HEK293T (cell line): ENCODE results near the gene TRERF1.

Experiments used
- CTCF ChIA-PET: fragments of 350-600 bp; formaldehyde crosslinking; extraction: SDS; loops from one replicate; lab custom pipeline; 2021; ENCODE audit warnings: antibody characterized with exemption, inconsistent platforms; lab: Yijun Ruan, JAX
- POLR2A ChIA-PET: fragments of 350-600 bp; formaldehyde crosslinking; extraction: SDS; loops from one replicate; lab custom pipeline; 2020; ENCODE audit warnings: antibody characterized with exemption, inconsistent platforms; lab: Yijun Ruan, JAX
- DNase-seq: peaks from one replicate; pipeline ENCODE4 v3.0.0; 2012; ENCODE audit warnings: mixed read lengths; ENCODE audit errors: extremely low spot score
- ARNT ChIP-seq: fragments of 450-650 bp; IDR thresholded peaks from 2 replicates; pipeline ENCODE4 v1.6.1; 2017; ENCODE audit warnings: mild to moderate bottlenecking
- BHLHE40 ChIP-seq: fragments of 450-650 bp; IDR thresholded peaks from 2 replicates; pipeline ENCODE4 v1.6.1; 2016; ENCODE audit warnings: mild to moderate bottlenecking, moderate library complexity, borderline replicate concordance
- CTBP1 ChIP-seq: fragments of 450-650 bp; IDR thresholded peaks from 2 replicates; pipeline ENCODE4 v1.6.1; 2016; ENCODE audit warnings: borderline replicate concordance
- ELF4 ChIP-seq: fragments of 450-650 bp; IDR thresholded peaks from 2 replicates; pipeline ENCODE4 v1.6.1; 2017; ENCODE audit warnings: antibody characterized with exemption
- FOXK2 ChIP-seq: fragments of 450-650 bp; IDR thresholded peaks from 2 replicates; pipeline ENCODE4 v1.6.1; 2016; ENCODE audit warnings: mild to moderate bottlenecking
- FOXM1 ChIP-seq: fragments of 450-650 bp; IDR thresholded peaks from 2 replicates; pipeline ENCODE4 v1.6.1; 2017; ENCODE audit warnings: mild to moderate bottlenecking, borderline replicate concordance
- HDGF ChIP-seq: fragments of 450-650 bp; IDR thresholded peaks from 2 replicates; pipeline ENCODE4 v1.6.1; 2017; ENCODE audit warnings: antibody characterized with exemption, borderline replicate concordance
- L3MBTL2 ChIP-seq: fragments of 450-650 bp; conservative IDR thresholded peaks from 2 replicates; pipeline ENCODE4 v1.6.1; 2016; ENCODE audit warnings: mild to moderate bottlenecking
- NFRKB ChIP-seq: fragments of 450-650 bp; IDR thresholded peaks from 2 replicates; pipeline ENCODE4 v1.6.1; 2016; ENCODE audit warnings: mild to moderate bottlenecking, moderate library complexity
- SP1 ChIP-seq: fragments of 450-650 bp; IDR thresholded peaks from 2 replicates; pipeline ENCODE4 v1.6.1; 2017
- SUZ12 ChIP-seq: fragments of 450-650 bp; IDR thresholded peaks from 2 replicates; pipeline ENCODE4 v1.6.1; 2016; ENCODE audit warnings: mild to moderate bottlenecking
- TARDBP ChIP-seq: fragments of 450-650 bp; IDR thresholded peaks from 2 replicates; pipeline ENCODE4 v1.6.1; 2016
- ZNF384 ChIP-seq: fragments of 450-650 bp; IDR thresholded peaks from 2 replicates; pipeline ENCODE4 v1.6.1; 2016
- TF ChIP-seq, protein P1 (sequence below): fragments of 450-650 bp; IDR thresholded peaks from 2 replicates; pipeline ENCODE4 v1.6.1; 2016

TRERF1 gene

DNA sequence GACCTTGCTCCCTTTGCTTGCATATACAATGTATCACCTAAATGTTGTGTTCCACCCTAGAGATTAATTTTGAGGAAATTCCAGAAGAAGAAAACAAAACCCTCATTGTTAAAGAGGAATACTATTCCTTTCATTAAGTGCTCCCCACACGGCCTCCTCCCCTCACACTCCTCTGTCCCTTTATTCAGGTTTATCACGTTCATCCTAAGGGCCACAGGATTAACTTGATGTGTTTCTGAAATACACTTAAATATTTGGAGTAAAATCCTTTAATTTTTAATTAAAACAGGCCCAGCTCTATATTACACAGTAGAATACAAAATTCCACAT, 144.6 kb downstream of the TRERF1 start:
- ChIA-PET CTCF (no interaction called here), POLR2A (interaction anchor here (1.4 kb wide), 1 partner anchor 241 kb away, joined by 4 read pairs; no protein-coding TSS in a partner anchor)
- TF ChIP-seq CTBP1, result no peak
- no peak for TF ChIP-seq L3MBTL2
- TF ChIP-seq ARNT, result no peak
- TF ChIP-seq FOXM1, result no peak
- TF ChIP-seq, protein P1, sequence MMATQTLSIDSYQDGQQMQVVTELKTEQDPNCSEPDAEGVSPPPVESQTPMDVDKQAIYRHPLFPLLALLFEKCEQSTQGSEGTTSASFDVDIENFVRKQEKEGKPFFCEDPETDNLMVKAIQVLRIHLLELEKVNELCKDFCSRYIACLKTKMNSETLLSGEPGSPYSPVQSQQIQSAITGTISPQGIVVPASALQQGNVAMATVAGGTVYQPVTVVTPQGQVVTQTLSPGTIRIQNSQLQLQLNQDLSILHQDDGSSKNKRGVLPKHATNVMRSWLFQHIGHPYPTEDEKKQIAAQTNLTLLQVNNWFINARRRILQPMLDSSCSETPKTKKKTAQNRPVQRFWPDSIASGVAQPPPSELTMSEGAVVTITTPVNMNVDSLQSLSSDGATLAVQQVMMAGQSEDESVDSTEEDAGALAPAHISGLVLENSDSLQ, result no peak
- TF ChIP-seq TARDBP, result no peak
- no peak for TF ChIP-seq ELF4
- TF ChIP-seq BHLHE40, result no peak
- TF ChIP-seq SUZ12, result no peak
- DNase-seq, result no peak

DNA sequence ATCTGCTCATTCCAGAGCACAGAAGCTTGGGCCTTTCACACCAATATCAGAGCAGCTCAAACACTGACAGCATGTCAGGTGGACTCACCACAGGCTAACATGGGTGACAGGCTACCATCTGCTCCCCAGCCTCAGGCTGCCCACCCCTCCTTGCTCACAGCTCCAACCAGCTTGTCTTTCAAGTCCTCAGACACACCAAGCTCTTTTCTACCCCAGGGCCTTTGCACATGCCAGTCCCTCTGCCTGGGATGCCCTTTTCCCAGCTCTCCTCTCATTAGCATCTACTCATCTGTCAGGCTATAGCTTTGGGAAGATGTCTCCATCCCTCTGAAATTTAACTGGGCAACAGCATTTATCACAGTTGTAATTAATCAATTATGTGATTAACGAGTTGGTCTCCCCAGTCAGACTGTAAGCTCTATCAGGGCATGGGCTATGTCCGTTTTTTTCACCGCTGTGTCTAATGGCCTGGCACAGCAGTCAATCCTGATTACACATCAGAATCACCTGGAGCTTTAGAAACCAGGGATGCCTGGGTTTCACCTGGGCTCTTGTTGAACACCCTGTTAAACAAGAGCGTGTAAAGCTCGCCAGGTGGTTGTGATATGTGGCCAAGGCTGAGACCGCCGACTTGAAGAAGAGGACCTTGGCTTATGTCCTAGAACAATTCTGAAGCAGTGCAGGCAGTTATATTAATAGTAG, 145.1 kb downstream of the TRERF1 start:
- POLR2A ChIA-PET, result interaction anchor here (1.4 kb wide), 1 partner anchor 241 kb away, joined by 4 read pairs; no protein-coding TSS in a partner anchor
- no peak for TF ChIP-seq HDGF
- no peak for TF ChIP-seq ELF4
- TF ChIP-seq, protein P1, result no peak
- no peak for TF ChIP-seq BHLHE40
- no peak for TF ChIP-seq NFRKB
- no peak for TF ChIP-seq FOXM1
- TF ChIP-seq SUZ12, result no peak
- no peak for TF ChIP-seq ARNT
- TF ChIP-seq CTBP1, result no peak
- DNase-seq, result no peak
- CTCF ChIA-PET, result no interaction called here

DNA sequence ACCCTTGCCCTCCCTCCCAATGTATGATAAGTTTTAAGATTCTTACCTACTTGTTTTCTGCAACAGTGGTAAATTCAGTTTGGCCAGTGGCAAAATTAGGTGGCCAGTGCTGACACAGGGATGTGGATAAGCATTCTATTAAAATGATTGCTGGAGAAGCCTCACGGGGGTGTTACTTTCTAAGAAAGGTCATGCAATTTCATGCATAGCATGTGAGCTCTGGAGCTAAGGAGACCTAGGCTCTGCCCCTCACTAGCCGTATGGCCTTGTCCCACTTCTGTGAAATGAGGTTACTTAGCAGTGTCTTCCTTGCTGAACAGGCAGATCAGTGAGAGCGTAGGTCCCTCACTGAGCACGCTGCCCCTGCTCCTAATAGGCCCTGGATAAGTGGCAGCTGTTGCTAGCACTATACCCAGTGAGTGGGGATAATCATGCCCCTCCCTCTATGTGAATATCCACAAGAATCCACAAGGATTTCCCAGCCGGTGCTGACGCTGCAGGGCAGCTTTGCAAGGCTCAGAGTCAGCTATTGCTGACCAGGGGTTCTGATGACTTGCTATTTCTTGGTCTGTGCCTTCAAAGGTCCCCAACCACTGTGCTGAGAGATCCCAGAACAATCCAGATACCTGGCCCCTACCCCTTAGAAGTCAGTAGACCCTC, 147.5 kb downstream of the TRERF1 start:
- ChIA-PET CTCF (no interaction called here), POLR2A (interaction anchor here (1.6 kb wide), 1 partner anchor 9 kb away, joined by 4 read pairs; no protein-coding TSS in a partner anchor)
- no peak for DNase-seq
- TF ChIP-seq, protein P1, result no peak
- TF ChIP-seq ZNF384 (no peak), BHLHE40 (no peak), HDGF (no peak)

DNA sequence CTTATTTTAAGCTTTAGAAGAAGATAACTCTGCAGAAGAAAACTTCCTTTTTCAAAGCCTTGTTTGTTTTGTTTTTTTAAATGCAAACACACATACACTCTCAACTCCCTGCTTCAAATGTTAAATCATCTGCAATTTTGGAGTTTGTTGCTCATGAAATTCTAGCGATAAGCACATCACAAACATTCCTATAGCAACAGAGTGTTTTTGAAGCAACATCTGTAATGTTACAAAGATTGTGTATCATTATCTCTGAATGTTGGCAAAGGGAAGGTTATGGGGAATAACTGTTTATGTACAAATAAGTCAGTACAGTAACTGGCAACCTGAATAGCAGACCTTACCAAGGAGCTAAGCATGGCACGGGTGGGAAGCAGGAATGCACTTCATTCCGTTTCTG, 149.3 kb downstream of the TRERF1 start:
- DNase-seq, result no peak
- ChIA-PET CTCF (interaction anchor here (0.7 kb wide), 1 partner anchor 122 kb away, joined by 4 read pairs; no protein-coding TSS in a partner anchor), POLR2A (interaction anchor here (0.7 kb wide), 1 partner anchor 12 kb away, joined by 3 read pairs; no protein-coding TSS in a partner anchor)
- TF ChIP-seq ELF4 (no peak), HDGF (no peak), CTBP1 (no peak), ZNF384 (no peak)

DNA sequence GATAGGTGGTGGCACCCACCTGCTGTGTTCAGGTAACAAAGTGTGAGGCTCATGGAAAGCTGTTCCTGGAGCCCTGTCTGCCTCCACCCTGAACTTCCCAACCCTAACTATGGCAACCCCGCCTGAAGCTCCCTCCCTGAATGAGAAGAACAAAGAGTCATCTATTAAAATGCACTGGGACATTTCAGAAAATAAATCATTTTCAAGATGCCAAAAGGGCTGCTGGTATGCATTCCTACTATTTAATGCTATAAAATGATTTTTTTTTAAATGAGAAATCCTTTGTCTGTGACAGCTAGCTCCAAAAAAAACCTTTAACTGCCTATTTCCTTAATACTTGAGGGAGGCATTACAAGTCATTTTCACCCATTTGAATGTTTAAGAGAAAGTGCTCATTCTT, 149.7 kb downstream of the TRERF1 start:
- CTCF ChIA-PET, result interaction anchor here (0.5 to 0.7 kb wide), 2 partner anchors 123 to 498 kb away, joined by 4 read pairs; no protein-coding TSS in a partner anchor
- DNase-seq, result no peak
- TF ChIP-seq SP1 (no peak), FOXK2 (no peak), CTBP1 (no peak), FOXM1 (no peak), SUZ12 (no peak), HDGF (no peak), ARNT (no peak), NFRKB (no peak), L3MBTL2 (no peak)
- POLR2A ChIA-PET, result no interaction called here

DNA sequence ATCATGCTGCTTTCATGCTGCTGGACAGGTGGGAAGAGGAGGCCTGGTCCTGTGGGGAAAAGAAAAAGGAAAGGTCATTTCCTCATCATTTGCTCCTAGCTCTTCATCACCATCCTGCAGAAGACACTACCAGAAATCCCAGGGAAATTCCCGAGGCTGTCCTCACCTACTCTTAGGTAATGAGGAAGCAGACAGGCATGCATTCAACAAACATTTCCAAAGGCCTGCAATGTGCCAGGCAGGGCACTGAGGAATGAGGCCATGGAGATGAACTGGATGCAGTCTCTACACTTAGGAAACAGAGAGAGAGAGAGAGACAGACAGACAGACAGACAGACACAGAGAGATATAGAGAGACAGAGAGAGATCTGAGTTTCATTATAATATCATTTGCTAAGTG, 151.0 kb downstream of the TRERF1 start:
- TF ChIP-seq ARNT, result no peak
- no peak for TF ChIP-seq FOXK2
- no peak for TF ChIP-seq FOXM1
- TF ChIP-seq CTBP1, result no peak
- TF ChIP-seq BHLHE40, result no peak
- TF ChIP-seq, protein P1, result no peak
- POLR2A ChIA-PET, result no interaction called here
- no peak for DNase-seq
- CTCF ChIA-PET, result interaction anchor here (0.6 kb wide), 1 partner anchor 17 kb away, joined by 3 read pairs; no protein-coding TSS in a partner anchor
